ENCODE results near the gene FOXD1.

The FOXD1 gene

GRCh38 chr5:73438645-73439470 lies 9.7 kb downstream of the FOXD1 start:
- no peak for DNase-seq

- DNase-seq: no peak
Observed at GRCh38 chr5:73437777-73438644, 10.6 kb downstream of the FOXD1 start.

- no peak for DNase-seq
Observed at GRCh38 chr5:73437101-73437776, 11.3 kb downstream of the FOXD1 start.

- no peak for DNase-seq
Observed at GRCh38 chr5:73436535-73437100, 12.0 kb downstream of the FOXD1 start.

- DNase-seq: no peak
Observed at GRCh38 chr5:73435759-73436534, 12.6 kb downstream of the FOXD1 start.

GRCh38 chr5:73434907-73435306 lies 13.7 kb downstream of the FOXD1 start:
- no peak for DNase-seq

- peak in 1 of 2 experiments; percentile 39 for DNase-seq
Observed at GRCh38 chr5:73434461-73434860, 14.1 kb downstream of the FOXD1 start.

- DNase-seq: no peak
Observed at GRCh38 chr5:73433982-73434342, 14.6 kb downstream of the FOXD1 start.

- DNase-seq: no peak
Observed at GRCh38 chr5:73433272-73433981, 15.2 kb downstream of the FOXD1 start.

- DNase-seq: no peak
Observed at GRCh38 chr5:73431204-73431851, 17.2 kb downstream of the FOXD1 start.

- no peak for DNase-seq
Observed at GRCh38 chr5:73426034-73426433, 22.5 kb downstream of the FOXD1 start.

- DNase-seq: no peak
Observed at GRCh38 chr5:73424556-73424977, 24.0 kb downstream of the FOXD1 start.

GRCh38 chr5:73422164-73422563 lies 26.4 kb downstream of the FOXD1 start:
- no peak for DNase-seq

- DNase-seq: peak; percentile 72 to 78
Observed at GRCh38 chr5:73420666-73421065, 27.9 kb downstream of the FOXD1 start.

- no peak for DNase-seq
Observed at GRCh38 chr5:73419465-73420390, 28.8 kb downstream of the FOXD1 start.

- no peak for DNase-seq
Observed at GRCh38 chr5:73419117-73419464, 29.5 kb downstream of the FOXD1 start.

- no peak for DNase-seq
Observed at GRCh38 chr5:73418244-73418691, 30.3 kb downstream of the FOXD1 start.

- DNase-seq: no peak
Observed at GRCh38 chr5:73417303-73418034, 31.1 kb downstream of the FOXD1 start.

- no peak for DNase-seq
Observed at GRCh38 chr5:73415617-73416016, 33.0 kb downstream of the FOXD1 start.

Data from Kasumi-1 (cell line).